PC-9 (cell line): ENCODE data around the gene ASB11. TPM values are rescaled to one million over a fixed set of nuclear protein-coding genes. Genes with fewer than 3 reads are reported as not detected.

Experiments used
- BruUV-seq: library from RNA; stranded (reverse); fragments of 400-500 nt; replicated peaks from 2 replicates; lab custom pipeline; 2021; lab: Mats Ljungman, UMichigan
- CTCF ChIA-PET: fragments of 300-600 bp; sonication (Branson Sonifier 250); formaldehyde crosslinking; loops from one replicate; lab custom pipeline; 2022; ENCODE audit warnings: antibody characterized with exemption; lab: Charles Lee
- POLR2A ChIA-PET: fragments of 300-600 bp; sonication (Branson Sonifier 250); formaldehyde crosslinking; loops from one replicate; lab custom pipeline; 2022; ENCODE audit warnings: antibody characterized with exemption; ENCODE audit not compliant: unreplicated experiment; lab: Charles Lee
- DNase-seq, 2 experiments: peaks; one replicate each; pipeline versions ENCODE4 v3.0.0 to v3.0.0-alpha.2; 2015 to 2022; ENCODE audit warnings: mixed read lengths in 1 of 2
- H2AFZ ChIP-seq: fragments of 200-600 bp; sonication (generic); 2 replicates; pipeline ENCODE4 v1.8.1; 2017; ENCODE audit warnings: antibody characterized with exemption
- H3F3A ChIP-seq: fragments of 200-600 bp; sonication (generic); 2 replicates; pipeline ENCODE4 v1.8.1; 2017; ENCODE audit warnings: antibody characterized with exemption, mild to moderate bottlenecking, low read depth; ENCODE audit not compliant: insufficient read depth
- H3K27ac ChIP-seq: fragments of 200-600 bp; sonication (generic); 2 replicates; pipeline ENCODE4 v1.6.1; 2016; ENCODE audit warnings: mixed run types
- H3K27me3 ChIP-seq: fragments of 200-600 bp; sonication (generic); 2 replicates; pipeline ENCODE4 v1.6.1; 2016; ENCODE audit warnings: low read depth, mixed run types; ENCODE audit not compliant: insufficient read depth
- H3K36me3 ChIP-seq: fragments of 200-600 bp; sonication (generic); 2 replicates; pipeline ENCODE4 v1.6.1; 2016; ENCODE audit warnings: low read depth, mixed run types
- H3K4me1 ChIP-seq: fragments of 200-600 bp; sonication (generic); replicated peaks from 2 replicates; pipeline ENCODE4 v1.6.1; 2016; ENCODE audit warnings: mixed run types; ENCODE audit not compliant: insufficient read depth
- H3K4me2 ChIP-seq: fragments of 200-600 bp; sonication (generic); 2 replicates; pipeline ENCODE4 v1.6.1; 2017; ENCODE audit warnings: mixed run types
- H3K4me3 ChIP-seq: fragments of 200-600 bp; sonication (generic); 2 replicates; pipeline ENCODE4 v1.6.1; 2016; ENCODE audit warnings: mixed run types
- H3K79me2 ChIP-seq: fragments of 200-600 bp; sonication (generic); 2 replicates; pipeline ENCODE4 v1.6.1; 2017; ENCODE audit warnings: low read depth, mixed run types
- H3K9me2 ChIP-seq: fragments of 200-600 bp; sonication (generic); 2 replicates; pipeline ENCODE4 v1.8.1; 2017; ENCODE audit warnings: mild to moderate bottlenecking; ENCODE audit not compliant: insufficient read depth
- H3K9me3 ChIP-seq: fragments of 200-600 bp; sonication (generic); 2 replicates; pipeline ENCODE4 v1.8.1; 2016; ENCODE audit warnings: low read depth; ENCODE audit not compliant: insufficient read depth
- H4K20me1 ChIP-seq: fragments of 200-600 bp; sonication (generic); 2 replicates; pipeline ENCODE4 v1.8.1; 2017; ENCODE audit not compliant: insufficient read depth
- CTCF ChIP-seq: fragments of 200-600 bp; sonication (generic); conservative IDR thresholded peaks from 2 replicates; pipeline ENCODE4 v1.6.1; 2017; ENCODE audit warnings: mixed run types, antibody characterized with exemption, mild to moderate bottlenecking, moderate library complexity
- EZH2 ChIP-seq: fragments of 200-600 bp; sonication (generic); IDR thresholded peaks from 2 replicates; pipeline ENCODE4 v1.8.0; 2017; ENCODE audit warnings: antibody characterized with exemption, low read depth
- intact Hi-C: fragments of 100-400 bp; cut with micrococcal nuclease; formaldehyde crosslinking; loops from one replicate; pipeline ENCODE4 v1.10.0; 2022; ENCODE audit not compliant: unreplicated experiment
- total RNA-seq: library from RNA; stranded (reverse); gene quantifications from 2 replicates; pipeline ENCODE4 v1.2.3, GENCODE V29; 2021

ASB11 gene
- total RNA-seq, 1 experiment from 2014 or later = not detected

GRCh38 chrX:15340867-15341266 is 25.4 kb upstream of the ASB11 start:
- H3K9me3 ChIP-seq = no peaks in the 10 kb centered on the region
- ChIA-PET POLR2A (no interaction called here), CTCF (no interaction called here)
- no peak overlapping the region for H3K27ac ChIP-seq
- TF ChIP-seq EZH2 (no peak), CTCF (no peak)
- H3K27me3 ChIP-seq = no peaks in the 10 kb centered on the region
- no peak overlapping the region for H2AFZ ChIP-seq
- no peaks in the 10 kb centered on the region for H3K79me2 ChIP-seq
- no TSS peak for BruUV-seq
- H3F3A ChIP-seq = peaks cover 14% of the 10 kb centered on the region; the same call in 1 of the 2 replicates
- no peaks in the 10 kb centered on the region for H3K36me3 ChIP-seq
- H4K20me1 ChIP-seq = no peaks in the 10 kb centered on the region
- no peak overlapping the region for H3K4me3 ChIP-seq
- no peak overlapping the region for H3K4me2 ChIP-seq
- no peaks in the 10 kb centered on the region for H3K9me2 ChIP-seq
- peaks cover 13% of the 10 kb centered on the region for H3K4me1 ChIP-seq
- DNase-seq = no peak
- intact Hi-C loops = no loop called here

GRCh38 chrX:15336023-15336413 is 20.6 kb upstream of the ASB11 start:
- POLR2A ChIA-PET = no interaction called here
- Histone ChIP-seq H2AFZ (peak overlapping the region; percentile 72), H3K27me3 (no peaks in the 10 kb centered on the region), H3K36me3 (no peaks in the 10 kb centered on the region), H3K9me2 (no peaks in the 10 kb centered on the region), H4K20me1 (no peaks in the 10 kb centered on the region), H3K4me2 (peak overlapping the region; percentile 87), H3K79me2 (peaks cover 20% of the 10 kb centered on the region), H3F3A (peaks cover 23% of the 10 kb centered on the region; the same call in 1 of the 2 replicates), H3K9me3 (no peaks in the 10 kb centered on the region), H3K27ac (peak overlapping the region; percentile 71), H3K4me3 (peak overlapping the region; percentile 76), H3K4me1 (peaks cover 13% of the 10 kb centered on the region)
- intact Hi-C loops = loop anchor here (10.0 kb wide), 1 partner anchor 339 kb away; no protein-coding TSS in a partner anchor
- DNase-seq = peak; percentile 35 to 78
- BruUV-seq = no TSS peak
- TF ChIP-seq EZH2 = no peak
- TF ChIP-seq CTCF = no peak
- CTCF ChIA-PET = no interaction called here

GRCh38 chrX:15335135-15336022 is 19.9 kb upstream of the ASB11 start, which contains the start of gene PIGA:
PIGA (minus strand) TSS chrX:15335523; CDS start chrX:15331930, 3,593 bp downstream.
- H3K27me3 ChIP-seq = no peaks in the 10 kb centered on the region
- intact Hi-C loops = loop anchor here (1.0 to 10.0 kb wide), 2 partner anchors 339 to 402 kb away; no protein-coding TSS in a partner anchor
- TF ChIP-seq CTCF (no peak), EZH2 (no peak)

More at GRCh38 chrX:15335135-15336022, 19.9 kb upstream of the ASB11 start, which contains the start of gene PIGA:
- no peaks in the 10 kb centered on the region for H3K36me3 ChIP-seq
- ChIA-PET POLR2A (no interaction called here), CTCF (no interaction called here)
- H3K4me2 ChIP-seq = peak within 1 kb of the TSS; percentile 95
- no peaks in the 10 kb centered on the region for H4K20me1 ChIP-seq
- DNase-seq = peak; percentile 94 to 95
- peak within 1 kb of the TSS; percentile 89 for H3K27ac ChIP-seq
- peaks cover 23% of the 10 kb centered on the region; the same call in 1 of the 2 replicates for H3F3A ChIP-seq
- H3K4me1 ChIP-seq = peaks cover 13% of the 10 kb centered on the region
- H3K79me2 ChIP-seq = peaks cover 20% of the 10 kb centered on the region
- peak within 1 kb of the TSS; percentile 82 for H3K4me3 ChIP-seq
- no peaks in the 10 kb centered on the region for H3K9me2 ChIP-seq
- BruUV-seq = TSS peak; percentile 71
- no peaks in the 10 kb centered on the region for H3K9me3 ChIP-seq
- peak within 1 kb of the TSS; percentile 81 for H2AFZ ChIP-seq
